ENCODE results near the gene KLF15. TPM values are rescaled to one million over a fixed set of nuclear protein-coding genes. Genes with fewer than 3 reads are reported as not detected.

KLF15 gene
- polyA plus RNA-seq, 1 donor (not counting 4 experiments of a cell fraction or from before 2014, with no cell fraction given) = 0.03 TPM

GRCh38 chr3:126401611-126402160, 44.5 kb upstream of the KLF15 start:
- H3K4me3 ChIP-seq (ENCODE audit: control insufficient read depth in 2 of 3, extremely low read depth in 1 of 3, insufficient read depth in 2 of 3, low read depth in 1 of 3, low read length in 3 of 3) = no peak overlapping the region
- H3K9me3 ChIP-seq (ENCODE audit: control insufficient read depth, low read depth, low read length) = no peaks in the 10 kb centered on the region
- H3K4me2 ChIP-seq (ENCODE audit: control insufficient read depth, extremely low read depth, insufficient read depth, low read depth, low read length) = no peak overlapping the region
- H3K27me3 ChIP-seq (ENCODE audit: control insufficient read depth, extremely low read depth, insufficient read depth, low read length) = peaks cover 6% of the 10 kb centered on the region
- H3K4me1 ChIP-seq (ENCODE audit: control insufficient read depth, extremely low read depth, insufficient read depth, low read length) = no peaks in the 10 kb centered on the region
- H3K27ac ChIP-seq (ENCODE audit: control insufficient read depth, insufficient read depth, low read length) = no peak overlapping the region
- FAIRE-seq (no peak), DNase-seq (ENCODE audit: low read depth, low spot score) (no peak)
- no peaks in the 10 kb centered on the region for H3K36me3 ChIP-seq (ENCODE audit: control insufficient read depth in 2 of 2, extremely low read depth in 1 of 2, insufficient read depth in 2 of 2, low read length in 2 of 2)
- H2AFZ ChIP-seq (ENCODE audit: control insufficient read depth, low read length) = no peak overlapping the region
- H3K9ac ChIP-seq (ENCODE audit: control insufficient read depth, extremely low read depth, insufficient read depth, low read length) = no peak overlapping the region
- TF ChIP-seq EZH2 (IDR thresholded peaks at IDR 0.05; ENCODE audit: low read length) = no peak
- TF ChIP-seq CTCF (optimal IDR thresholded peaks at IDR 0.05 in 1 of 3, IDR thresholded peaks at IDR 0.05 in 1 of 3, conservative IDR thresholded peaks at IDR 0.05 in 1 of 3; ENCODE audit: extremely low read depth in 1 of 3, insufficient read depth in 2 of 3, low read length in 3 of 3) = no peak
- H4K20me1 ChIP-seq (ENCODE audit: control insufficient read depth, extremely low read depth, insufficient read depth, low read length) = no peaks in the 10 kb centered on the region
- dilution Hi-C loops (cut with MboI; ENCODE audit: extremely low pct_ligation_motif_present, low sequenced_read_pairs) = no loop called here
- no peaks in the 10 kb centered on the region for H3K9me1 ChIP-seq (ENCODE audit: control insufficient read depth, extremely low read depth, insufficient read depth, low read length)
- no peaks in the 10 kb centered on the region for H3K79me2 ChIP-seq (ENCODE audit: control insufficient read depth, insufficient read depth, low read length)

- Histone ChIP-seq H3K4me3 (ENCODE audit: control insufficient read depth in 2 of 3, extremely low read depth in 1 of 3, insufficient read depth in 2 of 3, low read depth in 1 of 3, low read length in 3 of 3) (no peak overlapping the region), H2AFZ (ENCODE audit: control insufficient read depth, low read length) (no peak overlapping the region), H3K27me3 (ENCODE audit: control insufficient read depth, extremely low read depth, insufficient read depth, low read length) (peaks cover 8% of the 10 kb centered on the region), H3K4me1 (ENCODE audit: control insufficient read depth, extremely low read depth, insufficient read depth, low read length) (no peaks in the 10 kb centered on the region), H3K27ac (ENCODE audit: control insufficient read depth, insufficient read depth, low read length) (no peak overlapping the region), H3K36me3 (ENCODE audit: control insufficient read depth in 2 of 2, extremely low read depth in 1 of 2, insufficient read depth in 2 of 2, low read length in 2 of 2) (no peaks in the 10 kb centered on the region), H3K9ac (ENCODE audit: control insufficient read depth, extremely low read depth, insufficient read depth, low read length) (no peak overlapping the region), H3K79me2 (ENCODE audit: control insufficient read depth, insufficient read depth, low read length) (no peaks in the 10 kb centered on the region), H3K9me3 (ENCODE audit: control insufficient read depth, low read depth, low read length) (no peaks in the 10 kb centered on the region), H3K9me1 (ENCODE audit: control insufficient read depth, extremely low read depth, insufficient read depth, low read length) (no peaks in the 10 kb centered on the region), H4K20me1 (ENCODE audit: control insufficient read depth, extremely low read depth, insufficient read depth, low read length) (no peaks in the 10 kb centered on the region), H3K4me2 (ENCODE audit: control insufficient read depth, extremely low read depth, insufficient read depth, low read depth, low read length) (no peak overlapping the region)
- no peak for FAIRE-seq
- dilution Hi-C loops (cut with MboI; ENCODE audit: extremely low pct_ligation_motif_present, low sequenced_read_pairs) = no loop called here
- DNase-seq (ENCODE audit: low read depth, low spot score) = no peak
- TF ChIP-seq CTCF (optimal IDR thresholded peaks at IDR 0.05 in 1 of 3, IDR thresholded peaks at IDR 0.05 in 1 of 3, conservative IDR thresholded peaks at IDR 0.05 in 1 of 3; ENCODE audit: extremely low read depth in 1 of 3, insufficient read depth in 2 of 3, low read length in 3 of 3) (no peak), EZH2 (IDR thresholded peaks at IDR 0.05; ENCODE audit: low read length) (no peak)
These were observed 42.5 kb upstream of the KLF15 start for GRCh38 chr3:126399756-126400155.
